Measurements from ENCODE around the gene TMEM63B.
"Not testable (repeated sequence)": the region's sequence is repeated elsewhere in the genome, so short reads cannot be mapped to it uniquely, and the experiment has no call there.

The TMEM63B gene

DNA sequence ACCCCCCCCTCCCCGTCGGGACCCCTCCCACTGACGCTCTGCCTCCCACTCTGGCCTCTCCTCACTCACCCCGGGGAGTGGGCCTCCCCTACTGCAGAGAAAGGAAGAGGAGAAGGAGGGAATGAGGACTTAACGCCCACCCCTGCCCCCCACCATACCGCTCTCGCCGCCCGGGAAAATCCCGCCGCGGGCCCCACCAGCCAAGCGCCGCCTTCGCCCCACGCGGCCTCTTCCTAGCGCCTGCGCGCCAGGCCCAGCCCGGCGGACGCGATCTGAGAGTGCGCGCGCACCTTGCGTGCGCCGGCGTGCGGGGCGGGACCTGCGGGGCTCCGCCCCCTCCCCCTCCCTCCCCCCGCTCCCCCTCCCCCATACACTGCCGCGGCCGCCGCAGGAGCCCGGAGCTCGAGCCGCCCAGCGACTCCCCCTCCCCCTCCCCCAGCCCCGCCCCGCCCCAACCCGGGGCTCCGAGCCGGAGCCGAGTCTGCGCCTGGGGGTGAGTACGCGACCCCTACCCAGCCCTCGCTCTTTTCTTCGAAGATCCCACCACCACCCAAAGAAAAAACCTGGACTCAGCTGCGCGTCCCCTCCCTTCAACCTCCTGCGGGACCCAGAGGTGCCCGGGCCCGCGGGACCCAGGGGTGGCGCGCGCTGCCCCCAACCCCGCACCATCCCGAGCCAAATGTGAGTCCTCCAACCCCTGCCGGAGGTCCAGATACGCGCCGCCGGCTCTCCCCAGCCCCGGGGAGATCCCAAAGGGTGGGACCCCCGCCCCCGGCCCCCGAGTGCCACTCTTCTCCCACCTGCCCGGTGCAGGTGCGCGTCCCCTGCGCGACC lies at the start of gene TMEM63B, which contains the start of gene MRPL14:
Gene TMEM63B, plus strand, starts transcription at position 369 of the 834 bp plus-strand sequence. CDS start 7,031 bp downstream, outside the sequence.
Gene MRPL14, minus strand, starts transcription at position 267 of the 834 bp plus-strand sequence. CDS start 10,841 bp downstream, outside the sequence.
- DNase-seq: peak; percentile 93

DNA sequence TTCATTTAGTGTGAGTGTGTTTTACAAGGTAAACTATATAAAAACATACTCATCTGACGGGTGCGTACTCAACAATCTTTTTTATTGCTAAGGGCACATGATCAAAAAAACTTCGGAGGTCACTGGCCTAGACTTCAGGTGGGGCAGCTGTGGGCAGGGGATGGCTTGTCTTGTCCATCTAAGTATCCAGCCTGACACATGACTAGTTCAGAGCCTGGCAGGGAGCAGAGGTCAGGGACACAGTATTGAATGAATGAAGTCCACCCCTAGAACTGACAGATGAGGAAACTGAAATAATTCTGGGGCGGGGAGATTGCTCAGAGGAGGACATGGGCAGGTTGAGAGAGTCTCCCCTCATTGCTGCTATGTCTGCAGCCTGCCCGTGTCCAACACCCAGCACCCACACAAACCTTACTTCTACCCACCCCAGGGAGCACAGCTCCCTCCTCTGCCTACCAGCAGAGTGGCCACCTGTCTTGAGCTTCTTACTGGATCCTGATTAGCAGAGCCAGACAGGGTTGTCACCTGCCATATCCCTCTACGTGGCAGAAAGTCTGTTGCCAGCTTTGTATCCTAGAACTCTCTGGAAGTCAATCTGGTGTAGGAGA lies 49.0 kb upstream of the TMEM63B start:
- DNase-seq: no peak

DNA sequence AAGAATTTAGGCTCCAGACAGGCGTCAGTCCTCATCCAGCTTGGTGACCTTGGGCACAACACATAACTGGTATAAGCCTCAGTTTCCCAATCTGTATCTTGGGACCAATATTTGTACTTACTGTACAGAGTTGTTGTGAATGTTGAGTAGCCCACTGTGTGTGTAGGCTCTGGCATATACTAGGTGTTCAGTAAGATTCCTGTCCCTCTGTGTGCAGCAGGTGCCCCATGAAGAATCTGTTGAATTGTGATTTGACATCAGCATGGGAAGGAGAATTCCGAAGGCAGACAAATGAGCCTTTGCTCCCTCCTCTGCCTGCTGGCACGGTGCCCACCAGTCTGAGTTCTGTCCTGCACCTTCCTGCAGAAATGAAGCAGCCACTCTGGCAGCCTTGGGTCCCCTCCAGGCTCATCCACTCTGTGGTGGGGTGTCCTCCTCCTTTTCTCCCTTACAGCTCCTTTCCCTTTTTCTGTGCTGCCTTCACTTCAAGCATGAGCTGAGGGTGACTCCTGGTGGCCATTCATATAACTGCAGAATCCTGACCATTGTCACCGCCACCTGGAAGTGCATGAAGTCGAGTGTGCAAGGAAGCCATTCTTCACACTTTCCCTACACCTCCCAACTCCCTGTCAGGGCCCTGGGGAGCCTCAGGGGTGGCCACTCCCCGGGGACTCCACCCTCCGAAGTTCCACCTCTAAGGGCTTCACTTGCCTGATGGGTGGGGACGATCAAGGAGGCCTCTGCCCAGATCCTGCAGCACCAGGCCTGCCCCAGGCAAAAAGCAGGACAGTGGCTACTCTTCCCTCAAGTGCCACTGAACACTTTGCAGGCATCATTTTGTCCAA lies 48.3 kb upstream of the TMEM63B start:
- no peak for DNase-seq

DNA sequence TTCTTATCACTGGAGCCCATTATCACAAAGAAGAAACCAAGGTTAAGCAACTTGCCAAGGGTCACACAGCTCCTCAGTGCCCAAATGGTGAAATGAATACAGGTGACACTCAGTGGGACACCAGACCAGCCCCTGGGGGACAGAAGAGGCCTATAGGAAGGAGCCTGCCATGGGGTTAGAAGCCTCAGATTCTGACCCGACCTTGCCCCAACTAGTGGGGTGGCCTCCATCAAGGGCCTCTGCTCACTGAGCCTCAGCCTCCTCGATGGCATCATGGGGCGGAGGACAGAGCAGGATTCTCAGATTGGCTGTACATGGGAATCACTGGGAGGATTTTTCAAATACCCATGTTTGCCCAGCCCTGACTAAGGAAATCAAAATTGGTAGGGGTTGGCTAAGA lies 47.7 kb upstream of the TMEM63B start:
- no peak for DNase-seq

DNA sequence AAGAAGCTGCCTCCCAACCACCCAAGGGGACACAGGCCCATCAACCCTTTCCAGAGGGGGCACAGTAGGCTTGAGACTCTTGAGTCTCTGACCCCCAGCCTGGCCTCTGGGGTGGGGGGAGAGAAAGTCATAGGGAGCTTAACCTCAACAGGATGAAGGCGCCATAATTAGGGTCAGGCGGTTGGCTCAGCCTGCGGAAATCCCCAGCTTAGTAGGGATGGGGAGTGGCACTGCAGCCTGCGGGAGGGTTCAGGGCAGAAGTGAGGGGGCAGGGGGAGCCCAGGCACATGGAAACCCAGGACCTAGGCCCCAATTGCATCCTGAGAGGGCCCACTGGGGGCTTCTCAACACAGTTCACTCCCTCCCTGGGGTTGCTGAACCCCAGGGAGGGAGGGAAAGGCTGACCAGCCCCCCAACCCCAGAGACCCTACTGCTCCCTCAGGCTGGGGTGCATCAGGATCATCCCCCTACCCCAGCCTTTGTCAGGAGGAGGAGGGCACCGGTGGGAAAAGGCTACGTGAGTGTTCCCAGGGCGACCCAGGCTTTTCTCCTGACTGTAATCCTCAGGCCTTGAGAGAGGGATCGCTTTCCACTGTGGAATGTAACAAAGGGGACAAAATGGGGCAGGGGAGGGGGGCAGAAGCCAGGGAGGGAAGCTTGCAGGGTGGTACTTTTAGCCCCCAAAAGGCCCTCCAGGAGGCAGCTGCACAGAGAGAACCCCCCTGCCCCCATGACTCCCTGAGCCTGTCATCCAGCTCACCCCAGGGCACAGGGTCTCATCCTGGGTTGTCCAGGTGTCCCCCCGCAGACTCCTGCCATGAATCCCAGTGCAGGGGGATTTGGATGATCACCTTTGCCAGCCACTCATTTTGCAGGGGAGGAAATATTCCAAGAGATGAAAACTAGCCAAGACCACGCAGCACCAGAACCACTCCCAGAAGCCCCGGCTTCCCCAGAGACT lies 46.5 kb upstream of the TMEM63B start:
- DNase-seq: peak; percentile 86

DNA sequence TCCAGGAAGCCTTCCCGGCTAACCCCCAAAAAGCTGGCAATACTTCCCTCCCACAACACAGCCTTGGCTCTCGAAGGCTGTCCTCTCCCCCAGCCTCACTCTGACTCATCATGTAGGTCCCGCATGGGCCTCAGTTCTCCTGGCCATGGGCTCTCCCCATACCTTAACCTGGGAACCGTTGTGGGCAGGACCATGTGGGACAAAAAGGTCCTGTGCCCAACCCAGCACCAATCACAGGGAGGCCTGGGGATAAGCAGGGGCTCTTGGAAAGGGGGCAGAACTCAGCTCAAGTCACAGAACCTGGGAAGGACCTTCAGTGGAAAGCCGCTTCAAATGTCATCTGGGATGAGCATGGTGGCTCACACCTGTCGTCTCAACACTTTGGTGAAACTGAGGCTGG lies 45.6 kb upstream of the TMEM63B start:
- no peak for DNase-seq

DNA sequence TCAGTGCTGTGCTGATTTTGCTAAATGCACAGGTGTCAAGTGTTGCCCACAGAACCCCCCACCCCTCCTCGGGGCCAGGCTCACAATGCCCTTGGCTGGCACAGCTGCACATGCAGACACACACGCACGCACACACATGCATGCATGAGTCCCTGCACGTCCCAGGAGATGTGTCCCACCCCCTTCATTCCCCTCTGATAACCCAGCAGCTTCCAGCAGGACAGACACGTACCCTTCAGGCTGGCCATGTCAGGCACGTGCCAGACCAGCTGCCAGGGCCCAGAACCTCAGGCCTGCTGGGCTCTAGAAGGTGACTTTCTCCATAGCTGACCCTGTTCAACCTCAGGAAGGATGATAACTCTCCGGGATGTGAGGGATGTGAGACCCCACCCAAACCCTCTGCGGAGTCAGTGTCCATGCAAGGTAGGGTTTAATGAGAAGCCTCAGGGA lies 44.5 kb upstream of the TMEM63B start:
- no peak for DNase-seq

DNA sequence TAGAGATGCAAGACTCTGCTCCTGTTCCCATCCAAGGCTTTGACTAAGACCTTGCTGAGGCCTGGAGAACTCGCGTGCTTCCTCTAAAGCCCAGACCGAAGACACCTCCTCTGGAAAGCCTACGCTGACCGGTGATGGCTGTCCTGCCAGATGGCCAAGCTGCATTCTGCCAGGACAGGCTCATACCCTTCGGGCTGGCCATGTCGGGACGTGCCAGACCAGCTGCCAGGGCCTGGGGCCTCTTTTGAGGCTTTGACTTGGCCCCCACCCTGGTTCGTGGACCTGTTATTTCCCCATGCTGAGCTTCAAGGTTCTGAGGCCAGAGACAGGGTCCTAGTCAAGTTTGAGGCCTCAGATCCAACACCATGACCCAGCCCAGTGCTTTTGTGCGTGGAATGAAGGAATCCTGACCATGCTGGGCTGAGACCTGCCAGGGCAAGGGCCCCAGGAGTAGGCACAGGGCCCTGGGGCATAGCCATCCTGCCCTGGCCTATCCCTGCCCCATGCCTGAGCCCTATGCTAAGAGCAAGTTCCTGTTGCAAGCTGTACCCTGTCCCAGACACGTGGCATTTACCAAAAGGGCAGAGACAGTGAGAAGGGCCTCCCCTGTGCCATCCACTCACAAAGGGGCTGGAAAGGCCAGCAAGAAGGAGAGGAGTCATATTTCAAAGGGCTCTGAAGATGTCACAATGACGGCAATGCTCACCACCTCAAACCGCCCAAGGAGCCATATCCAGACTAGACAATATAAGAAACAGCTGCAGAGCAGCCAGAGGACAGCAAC lies 42.9 kb upstream of the TMEM63B start:
- no peak for DNase-seq

DNA sequence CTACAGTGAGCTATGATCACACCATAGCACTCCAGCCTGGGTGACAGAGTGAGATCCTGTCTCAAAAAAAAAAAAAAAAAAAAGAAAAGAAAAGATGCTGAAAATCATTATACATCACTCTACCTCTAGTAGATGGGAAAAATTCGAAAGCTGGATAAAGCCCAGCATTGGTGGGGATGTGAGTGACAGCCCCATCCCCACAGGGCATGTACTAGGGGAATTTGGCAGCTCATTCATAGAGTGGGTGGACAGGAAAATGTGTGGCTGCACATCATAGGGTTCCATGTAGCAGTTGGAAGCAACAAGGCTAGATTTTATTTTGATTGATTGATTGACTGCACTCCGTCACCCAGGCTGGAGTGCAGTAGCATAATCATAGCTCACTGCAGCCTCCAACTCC lies 42.1 kb upstream of the TMEM63B start:
- no peak for DNase-seq

DNA sequence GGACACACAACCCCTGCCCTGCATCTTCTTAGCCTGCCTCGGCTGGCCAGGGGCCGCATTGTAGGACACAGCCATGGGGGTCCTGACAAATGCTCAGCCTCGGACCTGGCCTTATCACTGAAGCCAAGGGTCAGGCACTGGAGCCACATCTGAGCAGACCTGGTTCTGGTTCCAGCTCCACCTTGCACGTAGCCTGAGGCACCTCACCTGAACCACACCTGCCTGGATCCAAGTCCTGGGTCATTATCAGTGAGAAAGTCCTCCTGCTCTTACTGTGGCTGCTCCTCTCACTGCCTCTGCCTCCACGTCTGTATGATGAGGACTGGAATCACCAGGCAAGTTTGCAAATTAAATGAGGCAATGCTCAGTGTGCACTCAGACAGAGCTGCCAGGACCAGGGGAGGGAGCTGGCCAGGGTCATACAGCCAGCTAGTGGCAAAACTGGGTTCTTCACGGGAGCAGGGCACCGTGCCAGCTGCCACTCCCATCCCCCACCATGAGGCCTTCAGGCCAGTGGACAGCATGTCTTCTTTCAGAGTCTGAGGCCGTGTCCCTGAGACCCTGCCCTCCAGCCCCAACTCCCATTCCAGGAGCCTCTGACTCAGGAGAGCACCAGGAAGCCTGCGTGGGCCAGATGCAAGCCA lies 40.3 kb upstream of the TMEM63B start:
- no peak for DNase-seq

DNA sequence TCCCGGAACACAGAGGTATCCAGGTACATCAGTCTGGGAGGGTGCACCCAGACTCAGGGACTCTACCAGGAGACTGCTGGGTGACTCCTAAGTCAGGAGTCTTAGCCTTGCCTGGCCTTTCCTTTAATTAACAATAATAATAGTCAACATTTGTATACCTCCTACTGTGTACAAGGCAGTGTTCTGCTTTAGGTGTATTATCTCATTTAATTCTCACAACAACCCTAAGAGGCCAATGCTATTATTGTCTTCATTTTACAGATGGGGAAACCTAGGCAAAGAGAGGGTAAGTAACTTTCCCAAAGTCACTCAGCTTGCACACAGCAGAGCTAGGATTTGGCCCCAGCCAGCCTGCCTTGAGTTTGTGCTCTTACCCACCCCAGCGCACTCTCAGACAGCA lies 39.7 kb upstream of the TMEM63B start:
- DNase-seq: no peak

DNA sequence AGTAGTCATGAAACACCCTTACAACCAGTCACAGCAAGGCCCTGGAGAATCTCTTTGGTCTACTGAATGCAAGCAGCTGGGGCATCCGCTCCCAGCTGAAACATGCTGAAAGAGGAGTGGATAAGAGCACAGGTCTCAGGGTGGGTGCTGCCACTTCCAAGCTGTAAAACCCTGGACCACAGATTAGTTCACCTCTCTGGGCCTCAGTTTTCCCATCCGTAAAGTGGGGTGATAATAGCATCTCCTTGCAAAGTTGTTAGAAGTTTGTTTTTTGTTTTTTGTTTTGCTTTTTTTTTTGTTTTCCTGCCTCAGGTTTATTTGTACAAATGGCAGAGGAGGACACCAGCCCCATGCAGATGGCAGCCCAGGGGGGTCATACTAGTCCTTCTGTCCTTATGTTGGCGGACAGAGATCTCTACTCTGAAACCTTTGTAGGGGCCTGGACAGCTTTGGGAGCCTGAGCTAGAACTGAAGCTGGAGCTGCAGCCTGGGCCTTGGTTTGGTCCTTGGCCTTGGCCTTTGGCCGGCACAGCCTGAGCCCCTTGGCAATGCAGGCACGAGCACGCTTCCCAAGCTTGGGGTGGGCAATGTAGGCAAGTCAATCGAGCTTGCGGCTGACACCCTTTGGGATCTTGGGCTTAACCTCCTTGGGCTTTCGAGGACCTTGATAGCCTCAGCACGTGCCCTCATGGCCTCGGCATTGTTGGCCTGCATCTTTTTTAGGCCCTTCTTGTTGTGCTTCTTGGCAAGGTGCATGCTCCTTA lies 38.3 kb upstream of the TMEM63B start:
- DNase-seq: no peak

DNA sequence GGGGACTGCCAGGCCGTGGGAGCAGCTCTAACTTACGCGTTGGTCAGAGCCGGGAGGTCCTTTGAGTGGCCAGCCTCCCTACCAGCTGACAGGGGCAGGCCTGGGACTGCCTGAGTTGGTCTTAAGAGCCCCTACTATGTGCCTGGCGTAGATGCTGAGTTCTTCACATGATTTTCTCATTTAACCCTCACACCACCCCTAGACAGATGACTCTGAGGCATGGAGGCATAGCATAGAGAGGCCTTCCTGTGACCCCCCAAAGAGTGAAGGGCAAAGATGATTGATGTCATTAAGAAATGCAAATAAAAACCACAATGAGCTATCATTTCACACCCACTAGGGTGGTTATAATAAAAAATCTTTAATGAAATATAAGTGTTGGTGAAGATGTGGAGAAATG lies 36.9 kb upstream of the TMEM63B start:
- no peak for DNase-seq

DNA sequence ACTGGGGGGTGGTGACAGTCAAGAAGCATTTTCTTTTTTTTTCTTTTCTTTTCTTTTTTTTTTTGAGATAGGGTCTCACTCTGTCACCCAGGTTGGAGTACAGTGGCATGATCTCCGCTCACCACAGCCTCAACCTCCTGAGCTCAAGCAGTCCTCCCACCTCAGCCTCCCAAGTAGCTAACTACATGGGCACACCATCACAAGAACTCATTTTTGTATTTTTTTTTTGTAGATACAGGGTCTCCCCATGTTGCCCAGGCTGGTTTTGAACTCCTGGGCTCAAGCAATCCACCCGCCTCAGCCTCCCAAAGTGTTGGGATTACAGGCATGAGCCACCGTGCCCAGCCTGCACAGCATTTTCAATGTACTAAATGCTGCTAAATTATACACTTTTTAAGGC lies 36.0 kb upstream of the TMEM63B start:
- not testable (repeated sequence) for DNase-seq

DNA sequence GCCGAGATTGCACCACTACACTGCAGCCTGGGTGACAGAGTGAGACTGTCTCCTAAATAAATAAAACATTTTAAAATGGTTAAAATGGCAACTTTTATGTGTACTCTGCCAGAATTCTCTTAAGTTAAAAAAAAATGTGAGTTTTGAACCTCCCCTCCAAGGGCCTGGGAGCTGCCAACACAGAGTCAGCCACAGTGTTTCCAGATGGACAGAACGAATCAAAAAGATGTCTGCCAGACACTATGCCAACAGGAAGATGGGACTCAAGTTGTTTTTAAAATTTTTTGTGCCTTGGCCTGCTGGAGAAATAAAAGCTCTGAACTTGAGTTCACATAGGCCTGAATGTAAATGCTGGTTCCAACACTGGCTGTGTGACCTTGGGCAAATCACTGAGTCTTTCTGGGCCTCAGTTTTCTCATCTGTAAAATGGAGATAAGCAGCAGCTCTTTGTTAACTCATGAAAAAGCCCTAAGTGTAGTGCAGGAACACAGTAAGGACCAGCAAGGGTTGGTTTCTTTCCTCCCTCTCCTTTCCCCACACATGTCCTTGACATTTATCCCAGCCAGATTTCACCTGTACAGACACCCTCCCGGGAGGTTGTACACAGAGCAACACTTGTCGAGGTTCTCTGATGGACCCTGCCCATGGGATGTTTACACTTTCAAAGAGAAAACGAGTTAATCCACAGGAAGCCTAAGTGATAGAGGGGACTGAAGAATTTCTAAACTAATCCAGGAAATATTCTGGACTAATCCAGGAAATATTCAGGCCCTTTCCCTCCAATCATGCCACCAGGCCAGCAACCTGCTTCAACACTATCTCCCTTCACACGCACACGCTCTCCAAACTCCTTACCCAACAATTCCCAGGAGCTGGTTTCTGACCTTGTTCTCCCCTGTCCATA lies 35.1 kb upstream of the TMEM63B start:
- no peak for DNase-seq

DNA sequence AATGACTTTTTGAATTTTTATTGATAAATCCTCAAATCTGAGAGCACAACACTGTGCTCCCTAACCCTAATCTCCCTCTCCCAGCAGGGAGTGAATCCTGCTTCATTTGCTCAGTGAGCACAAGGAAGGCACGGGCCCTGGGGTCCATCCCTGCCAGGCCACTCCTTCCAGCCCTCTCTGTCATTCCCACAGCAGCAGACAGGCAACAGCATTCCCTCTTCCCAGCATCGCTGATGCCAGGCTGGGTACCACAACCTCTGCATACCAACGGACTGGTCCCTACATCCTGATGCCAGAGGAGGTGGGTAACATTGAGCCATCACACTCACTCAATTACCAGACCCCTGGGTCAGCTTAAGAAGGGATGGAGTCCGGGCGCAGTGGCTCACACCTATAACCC lies 34.3 kb upstream of the TMEM63B start:
- no peak for DNase-seq

DNA sequence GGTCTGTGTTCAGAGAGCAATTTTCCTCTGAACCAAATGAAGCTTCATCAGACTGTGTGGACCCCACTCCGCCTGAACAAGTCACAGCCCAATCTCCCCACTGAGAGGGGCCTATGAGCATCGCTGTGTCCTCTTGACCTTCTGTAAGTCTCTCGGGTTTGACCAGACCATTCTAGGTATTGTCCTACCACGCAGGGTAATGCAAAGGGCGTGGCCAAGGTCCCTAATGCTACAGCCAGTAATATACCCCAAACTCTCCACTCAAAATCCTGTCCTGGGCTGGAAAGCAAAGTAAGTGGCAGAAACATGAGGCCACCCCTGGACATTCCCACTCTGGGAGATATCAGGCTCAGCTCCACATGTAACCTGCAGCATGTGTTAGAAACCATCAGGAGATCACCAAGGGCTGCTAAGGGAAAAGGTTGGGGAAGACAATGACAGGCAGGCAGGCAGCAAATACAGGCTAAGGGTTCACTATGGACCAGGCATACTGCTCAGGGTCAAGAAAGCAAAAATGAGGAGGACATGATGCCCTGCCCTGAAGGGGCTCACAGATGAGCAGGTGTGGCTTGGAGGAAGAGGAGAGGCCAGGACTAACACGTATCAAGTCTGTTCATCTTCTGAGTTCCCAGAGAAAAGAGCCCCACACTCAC lies 33.5 kb upstream of the TMEM63B start:
- DNase-seq: no peak
